Eye (tissue), 1 donor: ENCODE data around the gene UBN2.

Experiments used
- DNase-seq: peaks from one replicate; pipeline ENCODE4 v3.0.0-alpha.2; 2015

The UBN2 gene

DNA sequence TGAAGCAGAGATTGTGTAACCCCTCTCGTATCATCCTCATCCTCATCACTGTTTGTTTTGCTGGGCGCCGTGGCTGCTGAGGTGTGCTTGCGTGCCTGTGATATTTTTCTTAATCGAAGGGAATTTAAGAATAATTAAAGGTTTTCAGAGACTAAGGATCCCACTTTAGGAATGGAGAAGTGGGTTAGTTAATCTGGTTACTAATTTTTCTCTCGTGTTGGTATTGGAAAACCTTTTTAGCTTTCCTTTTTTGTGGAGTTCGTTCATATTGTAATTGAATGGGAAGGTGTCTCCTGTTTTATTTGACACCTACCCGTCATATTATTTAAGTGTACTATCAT, 1.3 kb downstream of the UBN2 start:
- no peak for DNase-seq

DNA sequence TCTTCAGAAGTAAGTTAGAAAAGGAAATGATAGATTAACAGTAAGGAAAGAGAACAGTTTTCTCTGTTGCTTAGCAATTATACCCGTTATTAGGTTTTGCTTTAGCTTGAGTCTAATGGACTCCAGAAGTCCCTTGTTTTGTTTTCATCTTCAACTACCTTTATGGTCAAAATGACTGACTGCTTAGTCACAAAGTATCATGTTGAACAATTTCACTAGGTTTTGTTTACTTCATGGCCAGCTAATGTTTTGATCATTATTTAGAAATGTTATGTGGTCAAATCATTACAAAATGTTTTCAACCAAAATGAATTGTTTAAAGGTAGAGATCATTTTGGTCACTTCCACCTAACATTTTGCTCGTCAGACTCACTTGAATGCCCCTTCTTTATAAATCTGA, 1.9 kb downstream of the UBN2 start:
- no peak for DNase-seq

DNA sequence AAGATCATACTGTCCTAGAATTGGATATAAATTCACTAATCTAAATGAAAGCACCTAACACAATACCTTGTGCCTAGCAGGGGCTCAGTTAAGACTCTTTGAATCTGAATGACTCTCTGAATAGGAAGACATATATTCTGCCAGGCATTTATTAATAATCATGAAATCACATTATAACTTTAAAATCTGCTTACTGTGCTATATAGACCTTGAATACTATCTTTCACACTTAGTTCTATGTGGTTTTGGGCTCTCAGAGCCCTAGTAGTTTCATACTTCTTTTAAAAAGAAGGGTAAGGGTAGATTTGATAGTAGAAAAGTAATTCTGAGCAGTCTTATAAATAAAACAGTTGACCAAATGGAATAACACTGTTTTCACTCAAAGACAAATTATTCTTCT, 10.2 kb downstream of the UBN2 start:
- no peak for DNase-seq

DNA sequence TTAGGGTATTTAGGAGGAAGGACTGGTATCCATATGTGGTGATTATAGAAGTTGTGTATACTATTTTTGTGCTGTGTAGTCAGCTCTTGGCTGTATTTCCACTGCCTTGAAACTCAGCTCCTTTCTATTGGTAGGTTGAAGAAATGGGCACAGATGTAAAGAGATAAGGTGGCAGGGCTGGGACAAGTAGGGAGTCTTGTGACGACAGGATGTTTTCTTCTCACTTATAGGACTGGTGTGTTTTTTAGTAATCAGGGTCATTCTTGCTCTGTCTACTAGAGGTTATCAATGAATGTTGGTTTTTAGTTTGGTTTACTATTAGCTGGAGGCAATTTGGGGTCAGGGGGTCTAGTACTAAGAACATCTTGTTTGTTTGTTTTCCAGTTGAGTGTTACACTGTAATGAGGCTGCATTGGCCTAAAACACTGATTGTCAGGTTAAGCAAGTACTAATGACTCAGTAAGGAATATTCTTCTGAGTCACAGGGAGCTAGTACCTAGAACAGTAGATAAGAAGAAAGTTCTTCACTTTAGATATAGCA, 11.8 kb downstream of the UBN2 start:
- no peak for DNase-seq

DNA sequence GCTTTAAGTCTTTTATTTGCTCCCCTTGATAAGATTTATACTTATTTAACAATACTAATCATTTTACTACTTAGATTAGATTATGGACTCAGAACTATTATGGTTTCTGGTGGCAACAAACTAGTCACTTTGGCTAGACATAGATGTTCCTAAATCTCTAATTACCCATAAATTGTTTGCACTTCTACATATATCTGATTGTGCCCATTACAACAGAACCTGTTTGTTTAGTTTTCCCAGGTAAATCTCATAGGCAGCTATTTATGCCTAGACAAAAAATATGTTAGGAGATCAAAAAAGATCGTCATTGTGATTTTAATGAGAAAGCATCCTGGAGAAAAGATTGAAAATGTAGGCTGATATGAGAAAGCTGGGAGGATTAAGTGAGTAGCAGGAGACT, 14.4 kb downstream of the UBN2 start:
- no peak for DNase-seq

DNA sequence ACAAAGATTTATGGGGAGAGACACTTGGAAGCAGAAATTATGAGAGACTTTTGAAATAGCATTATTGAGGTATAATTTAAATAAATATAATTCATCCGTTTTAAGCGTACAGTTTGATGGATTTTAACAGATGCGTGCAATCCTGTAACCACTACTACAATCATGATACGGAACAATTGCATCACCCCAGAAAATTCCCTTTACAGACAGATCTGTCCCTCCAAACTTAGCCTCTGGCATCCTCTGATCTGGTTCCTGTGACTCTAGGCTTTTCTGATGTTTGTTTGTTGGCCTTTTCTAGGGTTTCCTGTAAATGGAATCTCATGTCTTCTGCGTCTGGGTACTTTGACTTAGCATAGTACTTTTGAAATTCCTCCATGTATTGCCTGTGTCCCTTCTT, 15.5 kb downstream of the UBN2 start:
- DNase-seq = no peak

DNA sequence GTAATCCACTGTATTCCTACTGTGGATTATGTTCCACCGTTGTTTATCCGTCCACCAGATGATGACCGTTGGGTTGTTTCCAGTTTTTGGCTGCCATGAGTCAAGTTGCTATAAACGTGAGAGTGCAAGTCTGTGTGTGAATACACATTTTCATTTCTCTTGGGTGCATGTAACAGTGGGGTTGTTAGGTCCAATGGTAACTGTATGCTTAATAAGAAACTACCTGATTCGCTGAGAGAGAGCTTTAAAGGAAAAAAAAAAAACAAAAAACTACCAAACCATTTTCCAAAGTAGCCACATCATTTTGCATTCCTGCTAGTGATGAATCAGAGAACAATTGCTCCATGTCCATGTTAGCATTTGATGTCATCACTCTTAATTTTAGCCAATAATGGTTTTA, 15.9 kb downstream of the UBN2 start:
- DNase-seq = no peak

DNA sequence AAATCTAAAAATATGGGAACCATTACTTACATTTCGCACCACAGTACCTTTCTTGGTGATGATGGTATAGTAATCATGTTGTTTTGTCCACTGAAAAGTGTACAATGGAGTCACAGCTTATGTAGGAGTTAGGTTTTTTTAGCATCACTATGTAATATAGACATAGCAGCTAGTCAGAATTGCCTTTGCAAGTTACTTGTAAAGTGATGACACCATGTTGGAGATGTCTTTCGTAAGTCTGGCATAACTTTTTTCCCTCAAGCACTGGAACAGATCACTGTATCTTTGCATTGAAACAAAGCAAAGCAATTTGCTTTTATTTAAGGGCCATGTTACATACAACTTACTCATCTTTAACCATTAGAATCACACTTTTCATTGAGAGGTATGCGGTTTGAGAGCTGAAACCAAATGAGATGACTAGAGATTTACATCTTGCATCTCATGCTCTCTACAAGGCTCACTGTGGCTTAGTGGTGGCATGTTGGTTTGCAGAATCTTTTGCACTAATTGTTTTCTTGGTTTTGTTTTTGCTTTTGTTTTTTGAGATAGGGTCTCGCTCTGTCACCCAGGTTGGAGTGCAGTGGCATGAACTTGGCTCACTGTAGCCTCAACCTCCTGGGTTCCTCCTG, 18.3 kb downstream of the UBN2 start:
- no peak for DNase-seq

DNA sequence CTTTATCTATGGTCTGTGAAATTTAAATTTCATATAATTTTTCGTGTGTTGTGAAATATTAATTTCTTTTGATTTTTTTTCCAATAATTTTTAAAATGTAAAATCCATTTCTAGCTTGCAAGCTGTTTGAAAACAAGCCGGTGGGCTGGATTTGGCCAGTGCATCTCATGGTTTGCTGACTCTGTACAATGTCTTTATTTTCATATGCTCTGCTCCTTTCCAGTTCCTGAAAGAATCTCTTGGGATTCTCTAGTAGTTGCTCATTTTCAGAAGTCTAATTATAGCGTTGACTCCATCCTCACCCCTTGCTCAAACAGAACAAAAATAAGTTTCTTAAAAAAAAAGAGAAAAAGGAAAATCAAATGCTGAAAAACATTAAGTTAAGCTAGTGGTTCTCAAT, 21.4 kb downstream of the UBN2 start:
- no peak for DNase-seq

DNA sequence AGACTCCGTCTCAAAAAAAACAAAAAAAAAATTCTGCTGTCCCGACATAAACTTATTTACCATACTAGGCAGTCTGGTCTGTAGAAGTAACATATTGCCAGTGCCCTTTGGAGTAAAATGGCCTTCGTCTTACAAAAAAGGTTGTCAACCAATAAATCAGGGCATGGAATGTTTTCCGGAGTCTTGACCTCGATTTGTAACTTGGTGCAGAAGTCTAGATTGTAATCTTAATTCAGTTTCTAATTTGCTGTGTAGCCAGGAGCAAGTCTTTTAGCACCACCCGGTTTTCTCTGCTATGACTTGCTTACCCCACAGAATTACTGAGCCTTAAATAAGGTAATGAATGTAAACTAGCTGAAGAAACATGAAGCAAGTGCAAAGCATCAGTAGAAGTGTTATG, 23.2 kb downstream of the UBN2 start:
- no peak for DNase-seq

DNA sequence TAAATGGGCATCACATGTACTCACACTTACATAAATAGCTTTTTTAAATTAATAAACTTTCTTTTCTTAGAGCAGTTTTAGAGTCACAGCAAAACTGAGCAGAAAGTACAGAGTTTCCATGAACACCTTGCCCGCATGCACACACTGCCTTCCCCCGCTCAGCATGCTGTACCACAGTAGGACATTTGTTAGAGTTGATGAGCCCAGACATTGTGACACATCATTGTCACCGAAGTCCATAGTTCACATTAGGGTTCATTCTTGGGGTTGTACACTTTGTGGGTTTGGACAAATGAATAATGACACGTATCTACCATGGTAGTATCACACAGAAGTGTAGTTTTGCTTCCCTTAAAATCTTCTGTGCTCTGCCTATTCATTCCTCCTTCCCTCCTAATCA, 23.7 kb downstream of the UBN2 start:
- DNase-seq = no peak

DNA sequence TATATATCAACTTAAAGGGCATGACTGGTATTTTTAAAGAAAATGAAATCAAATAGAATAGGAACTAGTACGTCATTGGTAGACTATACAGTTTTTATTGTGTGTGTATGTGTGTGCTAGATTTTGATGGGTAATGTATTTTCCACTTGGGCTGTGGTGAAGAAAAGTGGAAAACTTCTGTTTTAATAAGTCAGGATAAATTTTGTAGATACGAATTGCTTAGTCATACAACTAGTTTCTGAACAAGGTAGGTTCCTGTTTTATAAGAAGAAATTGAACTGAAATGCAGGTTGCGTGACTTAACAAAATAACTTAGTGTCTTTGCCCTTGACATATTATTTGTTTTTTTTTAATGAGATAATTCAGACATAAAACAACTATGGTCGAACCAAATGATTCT, 24.3 kb downstream of the UBN2 start:
- no peak for DNase-seq

DNA sequence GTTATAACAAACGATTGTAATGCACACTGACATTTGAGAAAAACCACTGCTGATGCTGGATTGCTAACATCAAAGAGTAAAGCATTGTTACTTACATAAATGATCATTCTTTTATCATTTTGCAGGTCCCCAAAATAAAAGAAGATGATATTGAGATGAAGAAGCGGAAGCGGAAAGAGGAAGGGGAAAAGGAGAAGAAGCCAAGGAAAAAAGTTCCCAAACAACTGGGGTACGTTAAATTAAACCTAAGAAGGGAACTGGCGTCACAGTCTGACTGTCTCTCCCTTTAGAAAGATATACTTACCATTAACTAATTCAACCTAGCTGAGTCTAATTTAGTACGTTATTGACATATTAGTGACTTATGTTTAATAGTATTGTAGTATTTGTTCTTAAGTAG, 28.1 kb downstream of the UBN2 start:
- no peak for DNase-seq

DNA sequence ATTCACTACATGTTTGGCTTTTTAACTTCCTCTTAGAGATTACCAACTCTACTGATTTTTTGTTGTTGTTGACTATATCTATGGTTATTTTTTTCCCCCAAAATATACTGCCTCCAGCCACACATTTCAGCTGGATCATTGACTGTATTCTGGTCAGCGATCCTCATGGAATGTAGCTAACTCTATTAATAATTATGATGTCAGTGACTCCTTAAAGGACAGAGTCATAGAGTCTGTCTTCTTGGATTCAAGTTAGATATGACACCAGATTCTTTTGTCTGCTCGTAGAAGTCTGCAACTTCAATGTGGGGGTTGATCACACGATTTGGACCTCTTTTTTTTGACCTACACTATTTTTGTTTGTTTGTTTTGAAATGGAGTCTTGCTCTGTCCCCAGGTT, 33.2 kb downstream of the UBN2 start:
- DNase-seq = no peak

DNA sequence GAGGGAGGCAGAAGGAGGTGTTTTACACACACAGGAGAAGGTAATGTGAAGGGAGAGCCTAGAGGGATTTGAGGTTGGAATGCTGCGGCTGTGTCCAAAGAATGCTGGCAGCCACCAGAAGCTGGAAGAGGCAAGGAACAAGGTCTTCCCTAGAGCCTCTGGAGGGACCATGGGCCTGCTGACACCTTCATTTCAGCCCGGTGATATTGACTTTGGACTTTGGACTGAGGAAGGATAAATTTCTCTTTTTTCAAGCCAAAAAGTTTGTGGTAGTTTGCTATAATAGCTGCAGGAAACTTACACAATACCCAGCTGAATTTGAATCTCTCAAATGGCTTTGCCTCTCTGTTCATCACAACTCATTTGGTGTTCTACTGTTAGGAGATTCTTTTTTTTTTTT, 34.6 kb downstream of the UBN2 start:
- DNase-seq = no peak

DNA sequence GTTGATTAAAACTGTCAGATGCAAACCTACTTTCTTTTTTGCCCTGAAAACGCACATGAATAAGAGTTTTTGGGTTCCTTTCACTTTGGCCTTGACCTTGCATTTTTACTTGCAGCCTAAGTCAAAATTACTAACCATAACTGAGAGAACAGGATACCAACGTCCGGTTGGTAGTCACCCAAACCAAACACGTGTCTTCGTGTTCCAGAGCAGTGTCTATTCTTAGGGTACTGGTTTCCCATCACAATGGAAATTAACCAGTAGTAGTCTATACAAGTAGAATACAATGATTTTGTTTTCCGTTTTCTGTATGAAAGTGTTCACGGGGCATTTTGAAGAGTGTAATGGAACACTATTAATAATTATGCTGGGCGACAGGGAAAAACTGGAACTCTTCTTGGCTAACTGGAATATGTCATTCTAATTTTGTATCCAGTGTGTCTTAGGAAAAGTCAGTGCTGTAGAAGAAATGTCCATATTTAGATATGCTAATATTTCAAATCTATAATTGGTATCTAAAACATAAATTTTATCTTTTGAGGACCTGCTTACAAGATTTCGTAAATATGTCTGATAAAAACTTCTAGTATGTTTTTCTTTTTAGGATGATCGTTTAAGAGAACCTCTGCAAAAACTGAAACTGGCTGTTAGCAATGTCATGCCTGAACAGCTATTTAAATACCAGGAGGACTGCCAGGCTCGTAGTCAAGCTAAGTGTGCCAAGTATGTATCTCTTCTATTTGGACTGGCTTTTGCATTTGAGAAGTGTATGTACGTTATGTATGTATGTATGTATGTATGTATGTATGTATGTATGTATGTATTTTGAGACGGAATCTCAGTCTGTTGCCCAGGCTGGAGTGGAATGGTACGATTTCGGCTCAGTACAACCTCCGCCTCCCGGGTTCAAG, 40.9 kb downstream of the UBN2 start:
- no peak for DNase-seq

DNA sequence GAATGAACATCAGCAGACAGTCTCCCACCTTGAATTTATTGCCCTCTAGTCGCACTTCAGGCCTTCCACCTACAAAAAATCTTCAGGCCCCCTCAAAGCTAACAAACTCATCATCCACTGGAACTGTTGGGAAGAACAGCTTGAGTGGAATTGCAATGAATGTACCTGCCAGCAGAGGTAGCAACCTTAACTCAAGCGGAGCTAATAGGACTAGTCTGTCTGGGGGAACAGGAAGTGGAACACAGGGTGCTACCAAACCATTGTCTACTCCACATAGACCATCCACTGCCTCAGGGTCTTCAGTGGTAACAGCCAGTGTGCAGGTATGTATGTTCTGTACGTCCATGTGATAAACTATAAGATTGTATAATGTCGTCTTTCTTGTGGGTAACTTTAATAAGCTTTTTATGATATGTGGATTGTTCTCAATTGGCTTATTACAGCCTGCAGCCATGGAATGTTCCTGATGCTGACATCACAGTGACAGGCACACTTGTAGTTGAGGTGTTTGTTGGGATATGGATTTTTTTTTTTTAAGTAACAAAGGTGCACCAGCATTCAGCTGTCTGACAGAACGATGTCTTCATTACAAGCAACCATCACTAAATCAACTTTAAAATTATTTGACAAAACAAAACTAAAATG, 53.3 kb downstream of the UBN2 start:
- no peak for DNase-seq

DNA sequence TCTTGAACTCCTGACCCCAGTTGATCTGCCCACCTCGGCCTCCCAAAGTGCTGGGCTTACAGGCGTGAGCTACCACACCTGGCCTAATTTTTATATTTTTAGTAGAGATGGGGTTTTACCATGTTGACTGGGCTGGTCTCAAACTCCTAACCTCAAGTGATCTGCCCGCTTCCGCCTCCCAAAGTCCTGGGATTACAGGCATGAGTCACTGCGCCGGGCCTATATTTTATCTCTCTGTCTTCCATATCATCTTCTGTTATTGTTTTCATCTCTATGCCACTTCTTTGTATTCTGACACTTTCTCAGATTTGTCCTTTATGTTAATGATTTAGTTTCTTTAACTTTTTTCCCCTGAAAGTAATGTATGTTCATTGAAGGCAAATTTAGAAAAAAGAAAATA, 55.1 kb downstream of the UBN2 start:
- no peak for DNase-seq

DNA sequence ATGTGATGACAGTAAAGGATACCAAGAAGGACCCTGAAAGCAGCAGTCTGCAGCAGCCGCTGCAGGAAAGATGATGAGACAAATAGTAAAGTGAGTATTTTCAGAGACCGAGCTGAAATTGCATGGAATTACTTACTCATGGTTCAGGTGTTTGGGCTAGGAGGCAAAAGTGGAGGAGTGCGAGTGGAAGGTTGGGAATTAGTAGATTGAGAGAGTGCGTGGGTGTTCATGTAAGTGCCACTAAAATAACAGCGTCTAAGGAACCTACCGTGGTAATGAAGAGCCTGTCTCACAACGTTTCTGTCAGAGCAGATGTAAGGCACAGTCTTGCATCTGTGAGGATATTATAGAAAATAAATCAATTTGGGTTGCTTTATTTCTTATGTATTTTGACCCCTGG, 61.8 kb downstream of the UBN2 start:
- DNase-seq = no peak

DNA sequence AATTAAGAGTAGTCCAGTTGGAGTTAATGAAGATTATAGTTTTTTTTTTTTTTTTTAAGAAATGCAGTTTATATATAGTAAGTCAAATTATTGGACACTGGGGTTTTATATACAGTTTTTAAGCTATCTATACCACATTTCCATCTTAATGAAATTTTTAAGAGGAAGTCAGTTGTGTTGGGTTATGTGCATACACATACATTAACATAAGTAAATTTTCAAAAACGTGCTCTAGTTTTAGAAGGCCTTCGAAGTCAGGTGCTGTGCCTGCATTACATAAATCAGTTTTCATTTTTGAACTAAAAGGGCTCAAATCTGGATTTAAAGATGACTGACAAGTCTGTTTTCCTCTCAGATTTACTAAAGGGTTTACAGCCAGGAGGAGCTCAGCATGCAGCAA, 62.5 kb downstream of the UBN2 start:
- DNase-seq = no peak

DNA sequence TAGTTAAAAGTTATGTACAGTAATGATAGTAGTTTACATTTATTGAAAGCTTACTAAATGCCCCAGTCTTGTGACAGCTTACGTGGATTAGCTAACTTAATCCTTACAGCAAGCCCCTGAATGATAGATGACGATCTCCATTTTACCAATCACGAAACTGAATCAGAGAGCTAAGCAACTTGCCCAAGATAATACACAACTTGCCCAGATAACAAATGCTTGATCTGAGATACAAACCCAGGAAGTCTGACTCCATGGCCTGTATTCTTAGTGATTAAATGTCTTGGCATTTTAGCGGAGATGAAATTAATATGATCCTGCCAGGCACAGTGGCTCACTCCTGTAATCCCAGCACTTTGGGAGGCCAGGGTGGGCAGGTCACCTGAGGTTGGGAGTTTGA, 63.2 kb downstream of the UBN2 start:
- no peak for DNase-seq

DNA sequence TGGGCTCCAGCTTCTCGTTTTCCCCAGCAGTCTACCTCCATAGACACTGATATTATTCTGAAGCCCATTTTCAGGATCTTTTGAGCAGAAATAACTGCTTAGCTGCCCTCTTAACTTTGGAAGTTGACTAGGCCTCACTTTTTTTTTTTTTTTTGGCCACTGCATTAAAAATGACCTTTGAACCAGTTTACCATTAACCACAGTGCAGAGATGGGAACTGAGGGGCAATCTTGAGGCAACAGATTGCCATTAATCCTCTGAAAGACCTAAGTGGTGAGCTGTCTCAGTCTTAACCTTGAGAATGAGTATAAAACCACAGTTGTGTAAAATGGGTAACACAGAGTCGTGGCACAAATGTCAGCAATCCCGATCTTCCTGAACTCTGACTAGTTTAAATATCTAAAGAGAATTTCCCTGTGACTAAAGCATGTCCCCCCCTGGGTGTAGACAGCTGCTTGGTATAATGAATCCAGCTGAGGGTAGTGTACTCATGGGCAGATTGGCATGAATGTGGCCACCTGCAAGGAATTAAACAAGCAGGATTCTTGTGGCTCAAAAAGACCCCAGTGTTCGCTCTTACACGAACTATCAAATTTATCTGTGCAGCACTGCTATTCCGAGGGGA, 64.0 kb downstream of the UBN2 start:
- DNase-seq = no peak

DNA sequence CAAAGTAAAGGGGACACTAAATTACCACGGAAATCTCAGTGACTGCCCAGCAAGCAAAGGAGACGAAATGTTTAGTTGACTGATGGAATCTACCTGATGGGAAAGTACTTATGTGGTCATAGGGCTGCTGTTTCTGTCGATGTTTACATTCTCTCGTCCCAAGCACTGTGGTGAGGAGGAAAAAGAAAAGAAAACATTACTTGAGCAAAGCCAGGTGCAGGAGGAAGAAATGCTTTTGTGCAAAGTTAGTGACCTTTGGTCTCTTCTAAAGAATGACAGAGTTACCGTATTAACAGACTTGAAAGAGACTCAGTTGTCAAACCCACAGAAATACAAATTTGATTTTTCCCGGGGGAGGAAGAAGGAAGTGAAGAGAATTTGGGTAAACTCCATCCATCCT, 66.8 kb downstream of the UBN2 start:
- DNase-seq = no peak

DNA sequence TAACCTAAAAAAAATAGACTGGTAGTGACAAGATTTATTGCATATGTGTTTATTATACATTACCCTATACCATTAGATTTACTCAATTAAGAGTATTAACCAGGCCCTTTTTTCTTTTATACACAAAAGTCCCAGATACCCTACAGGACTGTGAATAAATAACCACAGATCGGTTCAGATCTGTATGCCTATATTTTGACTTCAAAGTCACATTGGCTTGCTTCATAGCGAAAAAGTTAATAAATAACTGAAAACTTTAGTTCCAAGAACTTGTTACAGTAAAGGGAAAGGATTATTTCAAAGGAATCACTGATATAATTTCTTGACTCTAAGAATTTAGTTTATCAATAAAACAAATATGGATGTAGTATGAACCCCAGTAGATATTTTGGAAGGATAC, 68.3 kb downstream of the UBN2 start:
- no peak for DNase-seq
